ENCODE results near the gene UBE2G2. TPM values are rescaled to one million over a fixed set of nuclear protein-coding genes. Genes with fewer than 3 reads are reported as not detected.

UBE2G2 gene
- total RNA-seq, 6 experiments from 2014 or later: 53.5 to 73.3 (median 61.0) TPM

DNA sequence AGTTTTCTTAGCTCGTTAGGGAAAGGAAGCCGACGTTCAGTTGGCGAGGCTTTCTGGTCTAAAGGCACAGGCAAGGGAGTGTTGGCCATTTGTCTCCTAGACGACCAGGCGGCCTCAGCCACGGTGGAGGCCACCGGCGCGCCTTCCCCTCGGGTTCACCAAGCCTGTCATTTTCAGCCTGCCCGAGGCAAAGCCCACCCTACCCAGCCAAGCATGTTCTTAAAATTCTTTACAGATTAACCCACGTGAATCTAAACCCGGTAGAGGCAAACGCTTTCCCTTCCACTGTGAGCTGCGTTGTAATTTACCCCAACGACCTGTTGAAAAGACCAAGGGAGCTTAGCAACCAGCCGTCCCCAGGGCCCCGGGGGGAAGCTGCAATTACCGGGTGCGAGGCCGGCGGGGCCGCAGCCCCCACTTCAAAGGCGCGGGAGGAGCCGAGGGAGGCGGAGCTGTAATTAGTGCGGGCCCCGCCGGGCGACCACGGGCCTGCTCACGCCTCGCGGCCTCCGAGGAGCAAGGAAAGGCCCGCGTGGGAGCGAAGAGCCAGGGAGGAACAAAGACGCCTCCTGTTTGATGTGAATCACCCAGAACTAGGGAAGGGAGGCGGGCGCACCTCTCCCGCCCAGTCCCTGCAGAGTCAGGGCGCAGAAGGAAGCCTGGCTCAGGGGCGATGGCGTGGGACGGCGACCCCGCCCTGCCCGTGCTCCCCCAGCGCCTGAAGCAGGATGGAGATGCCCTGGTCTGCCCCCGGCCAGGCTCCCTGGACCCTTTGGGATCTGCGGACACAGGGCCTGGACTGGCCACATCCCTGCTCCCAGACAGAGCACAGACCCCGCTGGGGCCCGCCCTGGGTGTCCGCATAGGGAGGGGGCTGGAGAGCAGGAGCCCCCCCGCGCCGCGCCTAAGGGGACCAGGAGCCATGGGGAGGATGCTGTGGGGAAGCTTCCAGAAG, 78.2 kb downstream of the UBE2G2 start:
- no peaks in the 10 kb centered on the region for H3K36me3 Mint-ChIP-seq (ENCODE audit: low read depth)
- H3K27ac Mint-ChIP-seq: no peak overlapping the region
- no peak for TF ChIP-seq CTCF (IDR thresholded peaks at IDR 0.05)
- no peaks in the 10 kb centered on the region for H3K4me1 Mint-ChIP-seq (ENCODE audit: low read depth)
- no peak for DNase-seq
- H3K27me3 Mint-ChIP-seq (ENCODE audit: insufficient read depth): peaks cover 43% of the 10 kb centered on the region
- H3K9me3 Mint-ChIP-seq: no peaks in the 10 kb centered on the region
- no peak overlapping the region for H3K4me3 Mint-ChIP-seq

DNA sequence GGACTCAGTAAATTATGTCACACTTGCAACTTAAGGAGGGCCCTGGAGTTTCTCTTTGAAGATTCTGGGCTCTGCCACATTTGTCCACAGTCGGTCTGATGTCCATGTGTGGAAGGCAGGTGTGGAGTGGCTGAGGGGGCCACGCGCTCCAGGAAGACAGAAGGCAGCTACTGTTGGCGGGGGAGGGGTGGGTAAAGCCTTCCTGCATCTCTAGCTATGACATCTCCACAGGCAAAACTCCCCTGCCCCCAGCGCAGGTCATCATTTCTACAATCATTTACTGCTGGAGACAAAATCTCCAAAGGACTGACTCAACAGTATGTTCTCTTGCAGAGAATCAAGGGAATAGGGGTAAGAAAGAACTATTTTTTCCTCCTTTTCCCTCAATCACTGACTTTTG, 78.9 kb downstream of the UBE2G2 start:
- Mint-ChIP-seq H3K27ac (no peak overlapping the region), H3K4me1 (ENCODE audit: low read depth) (no peaks in the 10 kb centered on the region), H3K9me3 (no peaks in the 10 kb centered on the region), H3K4me3 (no peak overlapping the region), H3K27me3 (ENCODE audit: insufficient read depth) (peaks cover 47% of the 10 kb centered on the region), H3K36me3 (ENCODE audit: low read depth) (no peaks in the 10 kb centered on the region)
- no peak for TF ChIP-seq CTCF (IDR thresholded peaks at IDR 0.05)
- no peak for DNase-seq

GRCh38 chr21:44720170-44720569, 81.5 kb downstream of the UBE2G2 start:
- Mint-ChIP-seq H3K4me3 (no peak overlapping the region), H3K27me3 (ENCODE audit: insufficient read depth) (peaks cover 47% of the 10 kb centered on the region)
- no peak for DNase-seq

More at GRCh38 chr21:44720170-44720569, 81.5 kb downstream of the UBE2G2 start:
- TF ChIP-seq CTCF (IDR thresholded peaks at IDR 0.05): no peak
- Mint-ChIP-seq H3K4me1 (ENCODE audit: low read depth) (no peaks in the 10 kb centered on the region), H3K9me3 (no peaks in the 10 kb centered on the region), H3K36me3 (ENCODE audit: low read depth) (no peaks in the 10 kb centered on the region), H3K27ac (no peak overlapping the region)

Other genes with a start within 250 kb of the UBE2G2 start
- not detected for gene KRTAP10-3, start 243.0 kb downstream of the UBE2G2 start, total RNA-seq (2021; fragmentation: NEBNext Ultra II Directional; extraction: Animal tissue kit (Norgen Biotek cat#: 25700))
- gene KRTAP10-4, start 228.1 kb downstream of the UBE2G2 start, total RNA-seq (2021; fragmentation: NEBNext Ultra II Directional; extraction: Animal tissue kit (Norgen Biotek cat#: 25700)): not detected
- gene KRTAP10-5, start 221.2 kb downstream of the UBE2G2 start, total RNA-seq (2021; fragmentation: NEBNext Ultra II Directional; extraction: Animal tissue kit (Norgen Biotek cat#: 25700)): not detected
- gene KRTAP10-6, start 209.3 kb downstream of the UBE2G2 start, total RNA-seq (2021; fragmentation: NEBNext Ultra II Directional; extraction: Animal tissue kit (Norgen Biotek cat#: 25700)): not detected
- not detected for gene KRTAP10-7, start 201.2 kb downstream of the UBE2G2 start, total RNA-seq (2021; fragmentation: NEBNext Ultra II Directional; extraction: Animal tissue kit (Norgen Biotek cat#: 25700))
- not detected for gene KRTAP10-8, start 189.7 kb downstream of the UBE2G2 start, total RNA-seq (2021; fragmentation: NEBNext Ultra II Directional; extraction: Animal tissue kit (Norgen Biotek cat#: 25700))
- gene KRTAP10-9, start 174.7 kb downstream of the UBE2G2 start, total RNA-seq (2021; fragmentation: NEBNext Ultra II Directional; extraction: Animal tissue kit (Norgen Biotek cat#: 25700)): not detected
- not detected for gene KRTAP10-10, start 164.5 kb downstream of the UBE2G2 start, total RNA-seq (2021; fragmentation: NEBNext Ultra II Directional; extraction: Animal tissue kit (Norgen Biotek cat#: 25700))
- gene KRTAP10-11, start 155.4 kb downstream of the UBE2G2 start, total RNA-seq (2021; fragmentation: NEBNext Ultra II Directional; extraction: Animal tissue kit (Norgen Biotek cat#: 25700)): not detected
- gene KRTAP12-4, start 147.2 kb downstream of the UBE2G2 start, total RNA-seq (2021; fragmentation: NEBNext Ultra II Directional; extraction: Animal tissue kit (Norgen Biotek cat#: 25700)): not detected
- gene KRTAP12-3, start 143.9 kb downstream of the UBE2G2 start, total RNA-seq (2021; fragmentation: NEBNext Ultra II Directional; extraction: Animal tissue kit (Norgen Biotek cat#: 25700)): not detected
- gene KRTAP12-2, start 134.9 kb downstream of the UBE2G2 start, total RNA-seq (2021; fragmentation: NEBNext Ultra II Directional; extraction: Animal tissue kit (Norgen Biotek cat#: 25700)): not detected
- not detected for gene KRTAP12-1, start 119.7 kb downstream of the UBE2G2 start, total RNA-seq (2021; fragmentation: NEBNext Ultra II Directional; extraction: Animal tissue kit (Norgen Biotek cat#: 25700))
- gene KRTAP10-12, start 104.6 kb downstream of the UBE2G2 start, total RNA-seq (2021; fragmentation: NEBNext Ultra II Directional; extraction: Animal tissue kit (Norgen Biotek cat#: 25700)): not detected
- gene TSPEAR, start 90.2 kb downstream of the UBE2G2 start, total RNA-seq (2021; fragmentation: NEBNext Ultra II Directional; extraction: Animal tissue kit (Norgen Biotek cat#: 25700)): not detected
- 100 to 1,000 TPM; 116 to 160 (median 147) TPM for gene SUMO3, start 16.2 kb upstream of the UBE2G2 start, total RNA-seq (2021; fragmentation: NEBNext Ultra II Directional; extraction: Animal tissue kit (Norgen Biotek cat#: 25700))
- gene PTTG1IP, start 71.9 kb upstream of the UBE2G2 start, total RNA-seq (2021; fragmentation: NEBNext Ultra II Directional; extraction: Animal tissue kit (Norgen Biotek cat#: 25700)): 100 to 1,000 TPM; 241 to 290 (median 277) TPM
- under 1 TPM in 3 of 6 experiments, not detected in 3; 0.19 to 0.45 (median 0.33) TPM for gene ITGB2, start 119.1 kb upstream of the UBE2G2 start, total RNA-seq (2021; fragmentation: NEBNext Ultra II Directional; extraction: Animal tissue kit (Norgen Biotek cat#: 25700))
- gene SLX9, start 138.2 kb upstream of the UBE2G2 start, total RNA-seq (2021; fragmentation: NEBNext Ultra II Directional; extraction: Animal tissue kit (Norgen Biotek cat#: 25700)): 10 to 100 TPM; 27.7 to 34.7 (median 31.5) TPM

Measured in HFFc6 (cell line).